Glutamatergic neuron (in vitro differentiated cells): ENCODE measurements around the gene SRA1. TPM values are rescaled to one million over a fixed set of nuclear protein-coding genes. Genes with fewer than 3 reads are reported as not detected.

Experiments used
- DNase-seq: peaks from one replicate; pipeline ENCODE4 v3.0.0; 2022
- H3K27ac Mint-ChIP-seq: one replicate; pipeline ENCODE4 v1.8.0; 2020; ENCODE audit warnings: mild to moderate bottlenecking, mixed read lengths, inconsistent platforms; ENCODE audit not compliant: unreplicated experiment
- H3K27me3 Mint-ChIP-seq: one replicate; pipeline ENCODE4 v1.8.0; 2020; ENCODE audit warnings: mild to moderate bottlenecking, moderate library complexity, mixed read lengths, inconsistent platforms; ENCODE audit not compliant: unreplicated experiment
- H3K36me3 Mint-ChIP-seq: one replicate; pipeline ENCODE4 v1.8.0; 2020; ENCODE audit warnings: mild to moderate bottlenecking, mixed read lengths, inconsistent platforms; ENCODE audit not compliant: unreplicated experiment
- H3K4me1 Mint-ChIP-seq: one replicate; pipeline ENCODE4 v1.8.0; 2020; ENCODE audit warnings: mild to moderate bottlenecking, low read depth, mixed read lengths, inconsistent platforms; ENCODE audit not compliant: unreplicated experiment
- H3K4me3 Mint-ChIP-seq: one replicate; pipeline ENCODE4 v1.8.0; 2020; ENCODE audit warnings: mild to moderate bottlenecking, mixed read lengths, inconsistent platforms; ENCODE audit not compliant: unreplicated experiment
- H3K9me3 Mint-ChIP-seq: one replicate; pipeline ENCODE4 v1.8.0; 2020; ENCODE audit warnings: mild to moderate bottlenecking, moderate library complexity, mixed read lengths, inconsistent platforms; ENCODE audit not compliant: unreplicated experiment
- total RNA-seq: library from RNA; stranded (reverse); fragmentation: NEBNext Ultra II Directional; extraction: Animal tissue kit (Norgen Biotek cat#: 25700); gene quantifications from one replicate; pipeline ENCODE4 v1.2.1, GENCODE V29; 2021; ENCODE audit not compliant: unreplicated experiment
- TF ChIP-seq, protein P1 (sequence below): fragments of 200-600 bp; sonication (generic); IDR thresholded peaks from one replicate; pipeline ENCODE4 v1.5.0; 2021; ENCODE audit not compliant: partially characterized antibody, unreplicated experiment

The SRA1 gene
- total RNA-seq, 1 donor from 2014 or later, result 45.0 TPM

- peaks cover 11% of the 10 kb centered on the region for H3K9me3 Mint-ChIP-seq
- DNase-seq, result no peak
- no peaks in the 10 kb centered on the region for H3K36me3 Mint-ChIP-seq
- TF ChIP-seq, protein P1, sequence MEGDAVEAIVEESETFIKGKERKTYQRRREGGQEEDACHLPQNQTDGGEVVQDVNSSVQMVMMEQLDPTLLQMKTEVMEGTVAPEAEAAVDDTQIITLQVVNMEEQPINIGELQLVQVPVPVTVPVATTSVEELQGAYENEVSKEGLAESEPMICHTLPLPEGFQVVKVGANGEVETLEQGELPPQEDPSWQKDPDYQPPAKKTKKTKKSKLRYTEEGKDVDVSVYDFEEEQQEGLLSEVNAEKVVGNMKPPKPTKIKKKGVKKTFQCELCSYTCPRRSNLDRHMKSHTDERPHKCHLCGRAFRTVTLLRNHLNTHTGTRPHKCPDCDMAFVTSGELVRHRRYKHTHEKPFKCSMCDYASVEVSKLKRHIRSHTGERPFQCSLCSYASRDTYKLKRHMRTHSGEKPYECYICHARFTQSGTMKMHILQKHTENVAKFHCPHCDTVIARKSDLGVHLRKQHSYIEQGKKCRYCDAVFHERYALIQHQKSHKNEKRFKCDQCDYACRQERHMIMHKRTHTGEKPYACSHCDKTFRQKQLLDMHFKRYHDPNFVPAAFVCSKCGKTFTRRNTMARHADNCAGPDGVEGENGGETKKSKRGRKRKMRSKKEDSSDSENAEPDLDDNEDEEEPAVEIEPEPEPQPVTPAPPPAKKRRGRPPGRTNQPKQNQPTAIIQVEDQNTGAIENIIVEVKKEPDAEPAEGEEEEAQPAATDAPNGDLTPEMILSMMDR, result no peak
- peaks cover 4% of the 10 kb centered on the region for H3K4me1 Mint-ChIP-seq
- no peak overlapping the region for H3K27ac Mint-ChIP-seq
- H3K27me3 Mint-ChIP-seq, result peaks cover 15% of the 10 kb centered on the region
- H3K4me3 Mint-ChIP-seq, result no peak overlapping the region
These were observed 11.3 kb upstream of the SRA1 start for GRCh38 chr5:140568443-140569063.

DNA sequence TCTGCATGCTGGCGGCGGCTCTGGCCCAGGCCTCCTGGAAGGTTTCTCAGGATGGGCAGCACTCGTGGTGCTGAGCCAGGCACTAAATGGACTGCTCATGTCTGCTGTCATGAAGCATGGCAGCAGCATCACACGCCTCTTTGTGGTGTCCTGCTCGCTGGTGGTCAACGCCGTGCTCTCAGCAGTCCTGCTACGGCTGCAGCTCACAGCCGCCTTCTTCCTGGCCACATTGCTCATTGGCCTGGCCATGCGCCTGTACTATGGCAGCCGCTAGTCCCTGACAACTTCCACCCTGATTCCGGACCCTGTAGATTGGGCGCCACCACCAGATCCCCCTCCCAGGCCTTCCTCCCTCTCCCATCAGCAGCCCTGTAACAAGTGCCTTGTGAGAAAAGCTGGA, 10.6 kb upstream of the SRA1 start:
- Mint-ChIP-seq H3K4me3 (no peak overlapping the region), H3K9me3 (peaks cover 14% of the 10 kb centered on the region), H3K36me3 (no peaks in the 10 kb centered on the region), H3K27ac (no peak overlapping the region), H3K27me3 (peaks cover 18% of the 10 kb centered on the region), H3K4me1 (peaks cover 7% of the 10 kb centered on the region)
- no peak for DNase-seq
- TF ChIP-seq, protein P1, result no peak

GRCh38 chr5:140567136-140567818, 10.0 kb upstream of the SRA1 start:
- Mint-ChIP-seq H3K36me3 (no peaks in the 10 kb centered on the region), H3K4me3 (no peak overlapping the region), H3K9me3 (peaks cover 14% of the 10 kb centered on the region), H3K4me1 (peaks cover 7% of the 10 kb centered on the region), H3K27ac (no peak overlapping the region), H3K27me3 (peaks cover 18% of the 10 kb centered on the region)
- no peak for DNase-seq
- TF ChIP-seq, protein P1, result no peak

DNA sequence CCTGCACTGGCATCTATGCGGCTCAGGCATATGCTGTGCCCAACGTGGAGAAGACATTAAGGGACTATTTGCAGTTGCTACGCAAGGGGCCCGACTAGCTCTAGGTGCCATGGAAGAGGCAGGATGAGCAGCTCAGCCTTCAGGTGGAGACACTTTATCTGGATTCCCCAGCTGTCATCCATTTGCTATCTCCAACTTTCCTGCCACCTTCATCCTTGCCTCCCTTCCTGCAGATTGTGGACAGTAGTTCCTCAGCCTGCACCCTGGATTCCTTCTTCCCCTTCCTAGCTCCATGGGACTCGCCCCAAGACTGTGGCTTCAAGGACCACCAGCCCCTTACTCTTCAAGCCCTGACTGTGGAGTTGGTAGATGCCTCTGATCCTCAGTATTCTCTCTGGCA, 9.4 kb upstream of the SRA1 start:
- no peak for DNase-seq
- Mint-ChIP-seq H3K27me3 (peaks cover 18% of the 10 kb centered on the region), H3K4me1 (peaks cover 7% of the 10 kb centered on the region), H3K9me3 (peaks cover 14% of the 10 kb centered on the region), H3K36me3 (no peaks in the 10 kb centered on the region), H3K4me3 (peak overlapping the region; percentile 59), H3K27ac (no peak overlapping the region)
- TF ChIP-seq, protein P1, result no peak

- Mint-ChIP-seq H3K36me3 (no peaks in the 10 kb centered on the region), H3K27me3 (peaks cover 18% of the 10 kb centered on the region), H3K9me3 (peaks cover 14% of the 10 kb centered on the region), H3K4me1 (peaks cover 7% of the 10 kb centered on the region), H3K4me3 (peak overlapping the region; percentile 95), H3K27ac (no peak overlapping the region)
- TF ChIP-seq, protein P1, result no peak
- DNase-seq, result no peak
These were observed 8.5 kb upstream of the SRA1 start for GRCh38 chr5:140565780-140566095.
